Thyroid gland (tissue), 4 donors: ENCODE data around the gene GPC6.

Experiments used
- POLR2A ChIP-seq, 2 donors: fragments of 450-650 bp; IDR thresholded peaks; one replicate each; pipeline ENCODE4 v1.6.1; 2017; ENCODE audit warnings: antibody characterized with exemption in 2 of 2, mild to moderate bottlenecking in 2 of 2, moderate library complexity in 1 of 2
- TF ChIP-seq, protein P1 (sequence below), 6 experiments: fragments of 200-600 bp in 3 of 6; fragments of 450-650 bp in 3 of 6; sonication (generic) in 3 of 6; IDR thresholded peaks; one replicate each; pipeline ENCODE4 v1.5.1; 2016 to 2019; ENCODE audit warnings: antibody characterized with exemption in 6 of 6, mild to moderate bottlenecking in 2 of 6, inconsistent platforms in 1 of 6, moderate library complexity in 1 of 6

GRCh38 chr13:94007072-94007471, 780.5 kb downstream of the GPC6 start:
- TF ChIP-seq, protein P1, sequence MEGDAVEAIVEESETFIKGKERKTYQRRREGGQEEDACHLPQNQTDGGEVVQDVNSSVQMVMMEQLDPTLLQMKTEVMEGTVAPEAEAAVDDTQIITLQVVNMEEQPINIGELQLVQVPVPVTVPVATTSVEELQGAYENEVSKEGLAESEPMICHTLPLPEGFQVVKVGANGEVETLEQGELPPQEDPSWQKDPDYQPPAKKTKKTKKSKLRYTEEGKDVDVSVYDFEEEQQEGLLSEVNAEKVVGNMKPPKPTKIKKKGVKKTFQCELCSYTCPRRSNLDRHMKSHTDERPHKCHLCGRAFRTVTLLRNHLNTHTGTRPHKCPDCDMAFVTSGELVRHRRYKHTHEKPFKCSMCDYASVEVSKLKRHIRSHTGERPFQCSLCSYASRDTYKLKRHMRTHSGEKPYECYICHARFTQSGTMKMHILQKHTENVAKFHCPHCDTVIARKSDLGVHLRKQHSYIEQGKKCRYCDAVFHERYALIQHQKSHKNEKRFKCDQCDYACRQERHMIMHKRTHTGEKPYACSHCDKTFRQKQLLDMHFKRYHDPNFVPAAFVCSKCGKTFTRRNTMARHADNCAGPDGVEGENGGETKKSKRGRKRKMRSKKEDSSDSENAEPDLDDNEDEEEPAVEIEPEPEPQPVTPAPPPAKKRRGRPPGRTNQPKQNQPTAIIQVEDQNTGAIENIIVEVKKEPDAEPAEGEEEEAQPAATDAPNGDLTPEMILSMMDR (IDR thresholded peaks at IDR 0.05): no peak
- no peak for TF ChIP-seq POLR2A (IDR thresholded peaks at IDR 0.05)
